GM21576 (cell line): ENCODE results near the gene VWA8.

Experiments
- ATAC-seq: cut with Tn5 transposase; IDR thresholded peaks from one replicate; pipeline ENCODE4 v1.9.1; 2021; ENCODE audit warnings: mild to moderate bottlenecking, moderate library complexity; ENCODE audit not compliant: unreplicated experiment

VWA8 gene

GRCh38 chr13:41696163-41697003 lies 264.5 kb downstream of the VWA8 start:
- no peak for ATAC-seq

- ATAC-seq = peak; percentile 60
These were observed 266.2 kb downstream of the VWA8 start for GRCh38 chr13:41694545-41695301.

GRCh38 chr13:41693434-41693833 lies 267.5 kb downstream of the VWA8 start:
- no peak for ATAC-seq

GRCh38 chr13:41691274-41691673 lies 269.6 kb downstream of the VWA8 start:
- ATAC-seq = no peak

GRCh38 chr13:41682766-41683165 lies 278.1 kb downstream of the VWA8 start:
- no peak for ATAC-seq

- no peak for ATAC-seq
These were observed 278.9 kb downstream of the VWA8 start for GRCh38 chr13:41682001-41682400.

GRCh38 chr13:41681587-41681986 lies 279.3 kb downstream of the VWA8 start:
- no peak for ATAC-seq

GRCh38 chr13:41680900-41681299 lies 280.0 kb downstream of the VWA8 start:
- no peak for ATAC-seq

- no peak for ATAC-seq
These were observed 282.1 kb downstream of the VWA8 start for GRCh38 chr13:41678848-41679247.

GRCh38 chr13:41678249-41678648 lies 282.7 kb downstream of the VWA8 start:
- no peak for ATAC-seq

GRCh38 chr13:41675306-41675705 lies 285.6 kb downstream of the VWA8 start:
- ATAC-seq = no peak

GRCh38 chr13:41674246-41674645 lies 286.7 kb downstream of the VWA8 start:
- ATAC-seq = no peak

GRCh38 chr13:41673640-41674039 lies 287.3 kb downstream of the VWA8 start:
- ATAC-seq = no peak

GRCh38 chr13:41670873-41671443 lies 290.0 kb downstream of the VWA8 start:
- no peak for ATAC-seq

- peak; percentile 91 for ATAC-seq
These were observed 292.7 kb downstream of the VWA8 start for GRCh38 chr13:41668130-41668757.

GRCh38 chr13:41666644-41667043 lies 294.3 kb downstream of the VWA8 start:
- ATAC-seq = no peak

- no peak for ATAC-seq
These were observed 300.5 kb downstream of the VWA8 start for GRCh38 chr13:41660411-41660810.

- ATAC-seq = no peak
These were observed 302.8 kb downstream of the VWA8 start for GRCh38 chr13:41658057-41658661.

GRCh38 chr13:41655997-41656396 lies 304.9 kb downstream of the VWA8 start:
- ATAC-seq = no peak

- no peak for ATAC-seq
These were observed 306.1 kb downstream of the VWA8 start for GRCh38 chr13:41654796-41655195.
